Ecto neural progenitor cell (in vitro differentiated cells): ENCODE results near the gene RPRD1B.
A peak's percentile ranks its signal among the peaks of the same experiment; 100 is the strongest.
"Not testable (repeated sequence)": the region's sequence is repeated elsewhere in the genome, so short reads cannot be mapped to it uniquely, and the experiment has no call there.

Source experiments
- DNase-seq: peaks from one replicate; pipeline ENCODE4 v3.0.0-alpha.2; 2018; ENCODE audit warnings: low spot score

The RPRD1B gene

GRCh38 chr20:38107386-38107785 is 73.8 kb downstream of the RPRD1B start:
- DNase-seq = not testable (repeated sequence)

- not testable (repeated sequence) for DNase-seq
These were observed 74.4 kb downstream of the RPRD1B start for GRCh38 chr20:38107916-38108315.

GRCh38 chr20:38108438-38108985 is 75.0 kb downstream of the RPRD1B start:
- DNase-seq = no peak

GRCh38 chr20:38108986-38109541 is 75.5 kb downstream of the RPRD1B start:
- DNase-seq = no peak

GRCh38 chr20:38109591-38110524 is 76.3 kb downstream of the RPRD1B start:
- DNase-seq = no peak

GRCh38 chr20:38110525-38111178 is 77.1 kb downstream of the RPRD1B start:
- no peak for DNase-seq

GRCh38 chr20:38111366-38112232 is 78.1 kb downstream of the RPRD1B start:
- DNase-seq = no peak

- no peak for DNase-seq
These were observed 78.8 kb downstream of the RPRD1B start for GRCh38 chr20:38112261-38112929.

GRCh38 chr20:38112930-38113294 is 79.4 kb downstream of the RPRD1B start:
- DNase-seq = no peak

- DNase-seq = peak; percentile 72
These were observed 80.1 kb downstream of the RPRD1B start for GRCh38 chr20:38113401-38114325.

GRCh38 chr20:38114353-38114791 is 80.8 kb downstream of the RPRD1B start:
- no peak for DNase-seq

- DNase-seq = no peak
These were observed 81.7 kb downstream of the RPRD1B start for GRCh38 chr20:38115205-38115604.

GRCh38 chr20:38115896-38116295 is 82.3 kb downstream of the RPRD1B start:
- no peak for DNase-seq

- no peak for DNase-seq
These were observed 83.0 kb downstream of the RPRD1B start for GRCh38 chr20:38116409-38117165.

GRCh38 chr20:38117205-38117604 is 83.7 kb downstream of the RPRD1B start:
- no peak for DNase-seq

GRCh38 chr20:38117635-38118034 is 84.1 kb downstream of the RPRD1B start:
- DNase-seq = no peak

- no peak for DNase-seq
These were observed 85.9 kb downstream of the RPRD1B start for GRCh38 chr20:38119446-38119845.

- DNase-seq = no peak
These were observed 87.1 kb downstream of the RPRD1B start for GRCh38 chr20:38120625-38120988.

- DNase-seq = no peak
These were observed 88.2 kb downstream of the RPRD1B start for GRCh38 chr20:38121741-38122140.
